GM19328 (cell line): ENCODE measurements around the gene TAAR6.
"Not testable (repeated sequence)": the region's sequence is repeated elsewhere in the genome, so short reads cannot be mapped to it uniquely, and the experiment has no call there.

Source experiments
- ATAC-seq: cut with Tn5 transposase; IDR thresholded peaks from one replicate; pipeline ENCODE4 v1.9.1; 2021; ENCODE audit warnings: mild to moderate bottlenecking, moderate library complexity; ENCODE audit not compliant: unreplicated experiment

Gene TAAR6

GRCh38 chr6:132587424-132587823 lies 17.3 kb downstream of the TAAR6 start:
- ATAC-seq = no peak

- ATAC-seq = no peak
Measured at GRCh38 chr6:132589454-132589853, 19.3 kb downstream of the TAAR6 start, which contains the start of gene TAAR5. Gene TAAR5 (minus strand): TSS chr6:132589741. CDS start chr6:132589686, 55 bp downstream.

GRCh38 chr6:132590362-132590761 lies 20.2 kb downstream of the TAAR6 start:
- no peak for ATAC-seq

- no peak for ATAC-seq
Measured at GRCh38 chr6:132592855-132593254, 22.7 kb downstream of the TAAR6 start.

GRCh38 chr6:132596201-132596600 lies 26.1 kb downstream of the TAAR6 start:
- ATAC-seq = no peak

GRCh38 chr6:132598473-132598872 lies 28.4 kb downstream of the TAAR6 start:
- ATAC-seq = peak; percentile 90

- ATAC-seq = not testable (repeated sequence)
Measured at GRCh38 chr6:132600900-132601299, 30.8 kb downstream of the TAAR6 start.

GRCh38 chr6:132604635-132605152 lies 34.6 kb downstream of the TAAR6 start:
- ATAC-seq = no peak

GRCh38 chr6:132607544-132608233 lies 37.6 kb downstream of the TAAR6 start:
- ATAC-seq = no peak

GRCh38 chr6:132611616-132612015 lies 41.5 kb downstream of the TAAR6 start:
- ATAC-seq = no peak

GRCh38 chr6:132612449-132613108 lies 42.5 kb downstream of the TAAR6 start:
- ATAC-seq = no peak

GRCh38 chr6:132614554-132614953 lies 44.4 kb downstream of the TAAR6 start:
- ATAC-seq = no peak

- no peak for ATAC-seq
Measured at GRCh38 chr6:132616677-132617076, 46.6 kb downstream of the TAAR6 start.
